SK-N-SH (cell line): Measurements from ENCODE around the gene HHAT.

ENCODE experiments used
- CTCF ChIP-seq: fragments of 200-600 bp; sonication (generic); IDR thresholded peaks from 2 replicates; pipeline ENCODE4 v1.6.1; 2017; ENCODE audit warnings: antibody characterized with exemption, mild to moderate bottlenecking, moderate library complexity
- EP300 ChIP-seq, 2 experiments: IDR thresholded peaks; 2 replicates each; pipeline versions ENCODE4 v1.4.0 to v1.6.1; 2012; ENCODE audit warnings: borderline replicate concordance in 1 of 2, low read depth in 1 of 2, low read length in 1 of 2
- EZH2phosphoT487 ChIP-seq: fragments of 200-600 bp; sonication (generic); IDR thresholded peaks from 2 replicates; pipeline ENCODE4 v1.6.1; 2017; ENCODE audit warnings: low read depth, mixed run types, mild to moderate bottlenecking, antibody characterized with exemption, moderate library complexity, borderline replicate concordance
- JUND ChIP-seq: IDR thresholded peaks from 2 replicates; pipeline ENCODE4 v1.4.0; 2012
- PBX3 ChIP-seq: IDR thresholded peaks from 2 replicates; pipeline ENCODE4; 2012
- POLR2AphosphoS5 ChIP-seq: IDR thresholded peaks from 2 replicates; pipeline ENCODE4 v1.6.1; 2012; ENCODE audit warnings: low read depth, low read length
- REST ChIP-seq: IDR thresholded peaks from 2 replicates; pipeline ENCODE4 v1.6.1; 2012; ENCODE audit warnings: mild to moderate bottlenecking, low read depth, low read length, moderate library complexity
- RFX5 ChIP-seq: IDR thresholded peaks from 2 replicates; pipeline ENCODE4 v1.6.1; 2012; ENCODE audit warnings: mild to moderate bottlenecking, improper control_type of control experiment, low read length
- SMC3 ChIP-seq: IDR thresholded peaks from 2 replicates; pipeline ENCODE4 v1.6.1; 2012; ENCODE audit warnings: low read depth, low read length, improper control_type of control experiment
- TCF12 ChIP-seq: IDR thresholded peaks from 2 replicates; pipeline ENCODE4 v1.4.0; 2012
- ZBTB33 ChIP-seq: IDR thresholded peaks from 2 replicates; pipeline ENCODE4 v1.4.0; 2012; ENCODE audit warnings: low read depth, borderline replicate concordance

- no peak for TF ChIP-seq CTCF
- no peak for TF ChIP-seq POLR2AphosphoS5
- no peak for TF ChIP-seq REST
- TF ChIP-seq TCF12, result no peak
- no peak for TF ChIP-seq JUND
- no peak for TF ChIP-seq ZBTB33
- no peak for TF ChIP-seq RFX5
- no peak for TF ChIP-seq SMC3
- TF ChIP-seq PBX3, result no peak
- TF ChIP-seq EZH2phosphoT487, result no peak
- no peak for TF ChIP-seq EP300 (IDR thresholded peaks at IDR 0.05; ENCODE audit: borderline replicate concordance in 1 of 2, low read depth in 1 of 2, low read length in 1 of 2)
These were observed 371.4 kb downstream of the HHAT start for GRCh38 chr1:210700083-210700482.
